Endometrial microvascular endothelial cells (primary cell): ENCODE measurements around the gene HOXA7. TPM values are rescaled to one million over a fixed set of nuclear protein-coding genes. Genes with fewer than 3 reads are reported as not detected.

Source experiments
- in situ Hi-C: cut with HindIII; loops from 2 replicates; pipeline ENCODE4 v1.10.0; 2017; ENCODE audit warnings: low sequenced_read_pairs, low pct_unique_long_range_greater_than_20kb; ENCODE audit errors: inconsistent ontology term
- total RNA-seq: library from RNA; depleted of rRNA; stranded (reverse); fragments of >200 nt; gene quantifications from one replicate; pipeline ENCODE4 v1.2.3, GENCODE V29; 2015; ENCODE audit errors: inconsistent ontology term

The HOXA7 gene
- total RNA-seq, 1 donor from 2014 or later, result 10.0 TPM

DNA sequence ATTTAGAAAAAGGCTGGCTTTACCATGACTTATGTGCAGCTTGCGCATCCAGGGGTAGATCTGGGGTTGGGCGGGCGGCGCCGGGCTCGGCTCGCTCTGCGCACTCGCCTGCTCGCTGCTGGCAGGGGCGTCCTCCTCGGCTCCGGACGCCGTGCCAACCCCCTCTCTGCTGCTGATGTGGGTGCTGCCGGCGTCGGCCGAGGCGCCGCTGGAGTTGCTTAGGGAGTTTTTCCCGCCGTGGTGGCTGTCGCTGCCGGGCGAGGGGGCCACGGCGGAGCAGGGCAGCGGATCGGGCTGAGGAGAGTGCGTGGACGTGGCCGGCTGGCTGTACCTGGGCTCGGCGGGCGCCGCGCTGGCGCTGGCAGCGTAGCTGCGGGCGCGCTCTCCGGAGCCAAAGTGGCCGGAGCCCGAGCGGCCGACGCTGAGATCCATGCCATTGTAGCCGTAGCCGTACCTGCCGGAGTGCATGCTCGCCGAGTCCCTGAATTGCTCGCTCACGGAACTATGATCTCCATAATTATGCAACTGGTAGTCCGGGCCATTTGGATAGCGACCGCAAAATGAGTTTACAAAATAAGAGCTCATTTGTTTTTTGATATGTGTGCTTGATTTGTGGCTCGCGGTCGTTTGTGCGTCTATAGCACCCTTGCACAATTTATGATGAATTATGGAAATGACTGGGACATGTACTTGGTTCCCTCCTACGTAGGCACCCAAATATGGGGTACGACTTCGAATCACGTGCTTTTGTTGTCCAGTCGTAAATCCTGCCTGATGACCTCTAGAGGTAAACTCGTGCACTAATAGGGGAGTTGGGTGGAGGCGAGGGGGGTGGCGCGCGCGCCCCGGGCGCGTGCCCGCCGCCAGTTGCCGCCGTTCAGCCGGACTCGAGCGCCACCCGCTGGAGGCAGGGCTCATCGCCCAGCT lies 13.2 kb downstream of the HOXA7 start, which contains the start of gene HOXA5:
TSS of gene HOXA5 (minus strand) at position 659 of the 927 bp plus-strand sequence. CDS start at position 585, 74 bp downstream.
- in situ Hi-C loops, result no loop called here

DNA sequence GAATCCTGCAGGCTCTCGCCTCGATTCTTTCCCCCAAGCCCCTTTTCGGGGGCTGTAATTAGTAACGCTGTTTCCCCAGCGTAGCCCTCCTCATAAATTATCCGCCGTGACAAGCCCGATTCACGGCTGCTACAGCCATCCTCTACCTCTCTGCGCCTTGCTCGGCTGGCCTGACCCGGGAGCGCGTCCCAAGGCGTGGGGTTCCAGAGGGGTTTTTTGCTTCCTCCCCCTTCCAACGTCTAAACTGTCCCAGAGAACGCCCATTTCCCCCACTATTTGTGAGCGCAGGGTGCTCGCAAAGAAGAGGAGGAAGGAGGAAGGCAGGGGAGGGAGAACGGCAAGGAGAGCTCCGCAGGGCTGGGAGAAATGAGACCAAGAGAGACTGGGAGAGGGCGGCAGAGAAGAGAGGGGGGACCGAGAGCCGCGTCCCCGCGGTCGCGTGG lies 13.9 kb downstream of the HOXA7 start:
- in situ Hi-C loops, result no loop called here

DNA sequence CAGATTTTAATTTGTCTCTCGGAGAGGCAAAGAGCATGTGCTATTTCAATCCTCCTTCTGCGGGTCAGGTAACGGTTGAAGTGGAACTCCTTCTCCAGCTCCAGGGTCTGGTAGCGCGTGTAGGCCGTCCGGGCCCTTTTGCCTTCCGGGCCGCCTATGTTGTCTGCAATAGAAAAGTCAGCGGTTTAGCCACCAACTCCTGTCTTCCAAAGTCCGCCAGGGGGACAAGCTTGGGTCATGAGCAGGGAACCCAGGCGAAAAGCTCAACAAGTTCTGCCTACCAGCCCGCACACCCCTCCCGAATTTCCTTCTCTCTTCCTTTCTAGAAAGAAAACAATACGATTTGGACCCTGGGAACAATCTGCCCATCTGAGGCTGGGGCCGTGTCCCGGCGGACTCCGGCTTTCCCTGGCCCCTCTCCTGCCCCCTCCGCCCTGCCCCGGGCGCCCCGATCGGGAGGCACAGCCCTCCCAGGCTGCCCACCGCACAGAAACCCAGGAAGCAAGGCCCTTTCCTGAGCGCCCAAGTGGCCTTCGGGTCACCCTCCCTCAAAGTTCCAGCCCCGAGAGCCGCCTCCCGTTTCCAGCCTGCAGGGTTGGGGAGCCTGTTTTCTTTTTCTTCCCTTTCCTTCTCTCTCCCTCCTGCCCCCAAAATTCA lies 14.4 kb downstream of the HOXA7 start:
- in situ Hi-C loops, result no loop called here

DNA sequence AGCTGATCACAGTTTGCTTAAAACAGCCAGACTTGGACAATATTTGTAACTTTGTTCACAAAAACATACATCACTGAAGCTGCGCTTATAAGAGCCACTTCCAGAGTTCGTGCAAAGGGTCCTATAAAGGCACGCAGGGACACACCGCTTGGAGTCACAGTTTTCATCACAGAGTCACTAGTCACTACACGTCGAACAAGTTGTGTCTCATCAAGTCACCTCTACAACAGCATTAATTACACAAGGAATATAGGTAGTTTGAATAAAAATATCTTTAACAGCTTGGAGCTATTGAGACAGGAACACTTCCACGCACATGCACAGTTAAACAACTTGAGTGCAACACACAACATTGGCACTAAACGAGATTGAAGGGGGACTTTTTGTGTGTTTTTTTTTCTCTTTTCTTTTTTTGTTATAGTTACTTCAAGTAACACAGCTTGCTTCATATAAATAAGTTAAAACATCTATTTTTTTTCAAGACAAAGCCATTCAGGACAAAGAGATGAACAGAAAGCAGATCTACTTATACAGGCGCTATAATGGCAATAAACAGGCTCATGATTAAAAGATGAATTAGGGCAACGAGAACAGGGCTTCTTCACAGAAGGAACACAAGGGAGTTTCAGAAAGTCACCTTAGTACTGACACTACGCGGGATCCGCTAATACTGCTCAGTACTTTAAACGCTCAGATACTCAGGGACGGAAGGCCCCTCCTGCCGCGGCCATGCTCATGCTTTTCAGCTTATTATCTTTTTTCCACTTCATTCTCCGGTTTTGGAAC lies 15.1 kb downstream of the HOXA7 start:
- in situ Hi-C loops, result no loop called here

DNA sequence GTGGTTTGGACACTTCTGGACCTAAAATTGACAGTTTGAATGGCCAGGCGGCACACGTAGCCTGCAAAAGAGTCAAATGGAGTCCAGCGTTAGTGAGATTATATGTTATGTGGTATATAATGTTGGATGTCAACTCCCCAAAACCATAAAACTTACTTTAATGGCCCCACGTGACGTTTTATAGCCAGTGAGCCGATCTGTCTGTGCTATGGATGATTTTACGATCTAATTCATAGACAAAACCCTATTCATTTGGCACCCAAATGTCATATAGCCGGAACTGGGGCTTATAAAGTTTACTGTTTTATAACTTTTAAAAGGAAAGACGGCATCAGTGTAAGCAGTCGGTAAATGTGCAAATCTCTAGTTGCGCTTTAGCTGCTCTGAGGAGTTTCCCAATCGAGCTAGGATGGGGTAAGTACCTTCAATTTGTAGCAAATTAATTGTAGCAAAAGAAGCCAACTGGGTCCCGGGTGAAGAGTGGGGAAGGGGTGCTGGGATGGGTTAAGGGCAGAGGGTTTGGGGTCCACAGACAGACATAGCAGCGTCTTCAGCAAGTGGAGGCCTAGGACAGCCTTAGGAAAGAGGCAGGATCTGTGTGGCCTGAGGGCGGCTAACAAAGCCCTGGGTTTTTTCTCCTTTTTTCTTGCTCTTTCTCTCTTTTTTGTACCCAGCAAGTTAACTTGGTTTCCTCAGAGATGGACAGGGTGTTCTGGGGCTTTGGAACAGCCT lies 16.2 kb downstream of the HOXA7 start:
- in situ Hi-C loops, result no loop called here

DNA sequence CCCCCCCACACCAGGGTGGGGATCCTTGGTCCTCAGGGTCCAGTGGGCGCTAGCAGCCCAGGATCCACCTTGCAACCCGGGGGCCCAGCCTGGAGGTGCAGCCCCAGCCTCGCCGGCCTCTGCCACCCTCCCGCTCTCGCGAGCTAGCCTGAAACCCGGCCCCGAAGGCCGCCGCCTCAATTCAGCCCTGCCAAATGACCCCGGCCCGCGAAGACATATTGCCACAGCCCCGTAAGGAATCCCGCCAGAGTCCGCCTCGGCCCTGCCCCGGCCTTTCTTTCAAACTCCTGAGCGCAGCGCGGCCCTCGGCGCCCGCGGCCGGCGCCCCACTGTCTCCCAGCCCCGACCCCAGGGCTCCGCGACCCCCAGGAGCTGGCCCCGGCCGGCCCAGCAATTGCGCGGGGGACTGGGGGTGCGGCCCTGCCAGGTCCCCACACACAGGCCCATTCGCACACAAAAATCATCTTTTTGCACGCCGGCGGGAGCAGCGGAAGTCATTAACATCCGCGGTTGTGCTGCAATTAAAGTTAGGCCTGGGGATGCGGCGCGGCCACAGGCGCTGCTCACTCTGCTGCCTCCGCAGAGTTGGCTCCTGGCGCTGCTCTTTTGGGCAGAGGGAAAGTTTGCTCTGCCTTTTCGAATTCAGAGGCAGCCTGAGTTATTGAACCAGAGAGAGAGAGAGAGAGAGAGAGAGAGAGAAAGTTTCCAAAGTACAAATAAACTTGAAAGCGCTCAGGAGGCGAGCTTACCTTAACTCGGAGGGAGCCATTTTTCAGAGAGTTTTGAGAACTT lies 16.9 kb downstream of the HOXA7 start:
- in situ Hi-C loops, result no loop called here

DNA sequence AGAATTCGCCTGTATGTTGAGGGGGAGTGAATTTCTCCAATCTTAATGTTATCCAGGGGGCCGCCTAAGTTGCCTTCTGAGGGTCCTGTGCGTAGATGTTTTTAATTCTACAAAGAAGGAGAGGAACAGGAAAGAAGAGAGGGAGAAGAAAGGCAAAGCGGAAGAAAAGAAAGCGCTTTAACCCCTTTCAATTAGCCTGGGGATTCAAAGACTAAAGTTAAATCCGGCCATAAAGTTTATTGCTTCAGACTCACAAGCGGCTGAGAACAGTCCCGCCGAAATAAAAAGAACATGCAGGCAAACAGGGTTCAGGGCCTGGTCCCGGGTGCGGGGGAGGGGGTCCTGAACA lies 17.5 kb downstream of the HOXA7 start:
- in situ Hi-C loops, result no loop called here

DNA sequence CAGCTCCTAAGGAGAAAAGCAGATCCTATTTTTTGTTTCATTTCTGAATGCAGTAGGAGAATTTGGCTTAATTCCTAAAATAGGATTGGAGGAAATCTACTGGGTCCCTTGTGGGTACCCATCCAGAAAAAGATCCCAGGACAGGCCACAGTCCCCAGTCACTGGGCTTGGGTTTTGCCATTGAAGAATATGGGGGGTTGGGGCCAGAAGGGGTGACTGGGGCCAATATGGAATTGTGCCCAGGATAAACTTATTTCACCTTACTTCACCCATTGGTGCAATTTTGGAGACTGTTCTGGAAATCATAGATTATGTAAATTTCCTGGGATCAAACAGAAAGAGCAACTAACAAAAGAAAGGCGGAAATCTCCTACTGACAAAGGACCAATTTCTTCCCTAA lies 18.0 kb downstream of the HOXA7 start:
- in situ Hi-C loops, result no loop called here

DNA sequence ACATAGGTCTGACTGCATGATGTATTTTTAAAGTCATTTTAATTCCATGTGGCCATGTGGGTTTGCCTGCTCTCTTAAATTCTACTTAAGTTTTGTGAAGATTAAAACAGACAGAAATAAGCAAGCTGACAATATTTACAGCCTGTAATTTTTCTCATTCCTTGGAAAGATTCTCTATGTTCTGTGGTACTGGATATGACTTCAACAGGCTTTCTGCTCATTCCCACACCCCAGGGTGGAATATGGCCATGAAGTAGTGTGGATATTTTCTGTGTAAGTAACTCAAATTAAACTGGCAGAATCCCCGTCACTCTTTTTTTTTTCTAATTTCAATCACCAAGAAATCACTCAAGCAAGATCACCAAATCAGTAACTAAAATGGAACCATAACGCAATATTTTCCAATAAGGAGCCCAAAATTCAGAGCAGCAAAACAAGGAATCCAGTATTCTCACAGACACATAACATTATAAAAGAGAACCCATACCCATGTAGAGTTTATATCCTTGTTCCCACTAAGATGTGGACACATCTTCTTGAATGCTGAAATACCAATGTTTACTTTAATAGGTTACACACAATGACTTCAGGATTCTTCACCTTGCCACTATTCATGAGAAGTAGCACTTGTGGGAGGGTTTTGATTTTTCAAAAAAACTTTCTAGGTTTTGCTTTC lies 18.7 kb downstream of the HOXA7 start:
- in situ Hi-C loops, result no loop called here

DNA sequence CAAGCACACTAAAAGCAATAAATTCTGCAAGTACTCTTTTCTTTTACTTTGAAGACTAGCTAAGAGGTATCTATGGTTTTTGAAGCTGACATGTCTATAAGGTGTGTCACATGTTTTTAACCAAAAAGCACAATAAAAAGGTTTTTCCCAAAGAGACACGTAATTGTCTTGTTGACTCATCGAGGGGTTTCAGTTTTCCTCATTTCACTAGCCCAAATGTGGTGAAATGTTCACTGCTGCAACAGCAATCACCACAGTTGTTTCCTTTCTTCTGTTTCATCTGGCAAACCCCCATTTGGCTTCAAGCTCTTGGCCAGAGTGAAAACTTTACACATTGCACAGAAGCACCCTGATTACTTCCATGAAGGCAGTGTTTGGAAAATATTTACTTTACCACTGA lies 22.1 kb downstream of the HOXA7 start:
- in situ Hi-C loops, result no loop called here

DNA sequence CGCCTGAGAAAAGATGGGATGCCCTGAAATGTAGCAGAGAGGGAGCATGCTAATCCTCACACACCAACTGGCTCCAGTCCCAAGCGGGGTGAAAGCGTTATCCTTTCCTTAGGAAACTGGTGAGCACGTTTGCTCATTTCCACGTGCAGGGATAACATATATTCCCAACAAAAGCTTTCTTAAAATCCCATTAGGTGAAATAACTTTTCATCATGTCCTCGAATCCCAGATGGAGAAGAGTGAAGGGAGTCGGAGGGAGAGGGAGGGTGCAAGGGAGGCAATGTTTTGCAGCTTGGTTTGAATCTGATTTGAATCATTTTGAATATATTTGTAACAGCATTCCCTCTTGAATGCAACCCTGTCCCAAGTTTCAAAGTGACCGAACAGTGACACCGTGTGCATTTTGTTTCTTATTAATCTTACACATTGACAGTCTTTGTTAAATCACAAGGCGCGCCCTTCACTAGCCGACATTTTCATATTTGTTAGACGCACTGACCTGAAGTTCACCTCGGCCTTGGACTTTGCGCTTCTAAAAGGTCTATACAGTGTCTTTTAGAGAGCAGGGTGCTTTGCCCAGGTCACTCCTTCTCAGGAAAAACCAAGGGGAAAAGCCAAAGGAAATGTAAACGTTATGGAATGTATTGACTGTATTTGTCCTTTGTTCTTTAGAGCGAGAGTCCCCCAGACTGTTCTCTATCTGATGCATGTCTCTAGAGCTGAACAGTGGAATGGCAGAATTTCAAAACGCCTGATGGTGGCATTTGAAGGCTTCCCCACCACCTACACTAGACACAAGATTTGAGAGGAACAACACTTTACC lies 22.9 kb downstream of the HOXA7 start:
- in situ Hi-C loops, result no loop called here

DNA sequence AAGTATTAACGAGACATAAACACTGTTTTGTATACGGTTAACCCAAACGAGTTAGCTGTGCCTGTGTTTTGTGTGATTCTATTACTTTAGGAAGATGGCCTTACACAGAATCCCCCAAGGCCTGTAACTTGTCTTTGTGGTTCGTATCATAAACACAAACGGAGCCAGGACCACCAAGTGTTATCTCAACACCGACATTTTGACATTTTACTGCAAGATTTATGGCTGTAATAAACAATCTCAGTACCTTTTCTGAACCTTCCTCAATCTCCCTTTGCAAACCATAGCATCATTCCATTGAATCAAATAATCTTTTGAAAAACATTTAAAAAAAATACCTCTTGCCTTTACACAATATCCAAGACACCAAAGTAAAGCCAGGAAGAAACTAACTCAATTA lies 23.5 kb downstream of the HOXA7 start:
- in situ Hi-C loops, result no loop called here

DNA sequence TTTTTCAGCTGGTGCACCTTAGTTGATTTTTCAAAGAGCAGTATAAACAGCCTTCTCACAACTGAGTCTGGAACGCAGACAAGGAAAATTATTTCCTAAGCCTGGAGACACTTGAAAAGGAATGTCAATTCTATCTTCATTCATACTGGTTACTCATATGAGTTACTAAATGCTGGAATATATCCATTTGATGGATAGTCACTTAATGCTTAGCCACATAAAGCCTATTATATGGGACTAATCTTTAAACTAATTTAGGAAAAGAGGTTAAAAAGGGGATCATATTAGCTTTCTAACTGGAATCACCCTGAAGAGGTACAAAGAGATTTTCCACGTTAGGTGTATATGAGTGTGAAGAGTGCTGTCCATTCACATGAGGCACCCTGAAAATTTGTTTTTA lies 24.3 kb downstream of the HOXA7 start:
- in situ Hi-C loops, result no loop called here

DNA sequence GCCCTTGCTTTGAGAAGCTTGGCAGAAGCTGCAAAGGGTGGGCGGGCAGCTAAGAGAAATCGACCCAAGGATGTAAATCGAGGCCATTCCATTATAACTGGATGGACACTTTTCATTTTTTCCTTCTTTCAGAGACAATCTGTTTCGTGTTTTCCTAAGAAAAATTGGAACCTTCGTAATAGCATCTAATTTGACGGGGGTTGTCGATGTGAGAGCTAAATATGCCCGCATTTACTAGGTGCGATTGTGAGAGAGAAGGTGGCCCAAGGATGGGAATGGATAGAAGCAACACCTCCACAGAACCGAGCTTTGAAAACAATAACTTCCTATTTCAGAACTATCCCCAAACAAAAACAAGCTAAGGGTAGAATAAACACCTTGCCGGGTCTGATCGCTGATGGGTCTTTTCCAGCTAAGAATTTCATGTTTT lies 25.1 kb downstream of the HOXA7 start:
- in situ Hi-C loops, result no loop called here

DNA sequence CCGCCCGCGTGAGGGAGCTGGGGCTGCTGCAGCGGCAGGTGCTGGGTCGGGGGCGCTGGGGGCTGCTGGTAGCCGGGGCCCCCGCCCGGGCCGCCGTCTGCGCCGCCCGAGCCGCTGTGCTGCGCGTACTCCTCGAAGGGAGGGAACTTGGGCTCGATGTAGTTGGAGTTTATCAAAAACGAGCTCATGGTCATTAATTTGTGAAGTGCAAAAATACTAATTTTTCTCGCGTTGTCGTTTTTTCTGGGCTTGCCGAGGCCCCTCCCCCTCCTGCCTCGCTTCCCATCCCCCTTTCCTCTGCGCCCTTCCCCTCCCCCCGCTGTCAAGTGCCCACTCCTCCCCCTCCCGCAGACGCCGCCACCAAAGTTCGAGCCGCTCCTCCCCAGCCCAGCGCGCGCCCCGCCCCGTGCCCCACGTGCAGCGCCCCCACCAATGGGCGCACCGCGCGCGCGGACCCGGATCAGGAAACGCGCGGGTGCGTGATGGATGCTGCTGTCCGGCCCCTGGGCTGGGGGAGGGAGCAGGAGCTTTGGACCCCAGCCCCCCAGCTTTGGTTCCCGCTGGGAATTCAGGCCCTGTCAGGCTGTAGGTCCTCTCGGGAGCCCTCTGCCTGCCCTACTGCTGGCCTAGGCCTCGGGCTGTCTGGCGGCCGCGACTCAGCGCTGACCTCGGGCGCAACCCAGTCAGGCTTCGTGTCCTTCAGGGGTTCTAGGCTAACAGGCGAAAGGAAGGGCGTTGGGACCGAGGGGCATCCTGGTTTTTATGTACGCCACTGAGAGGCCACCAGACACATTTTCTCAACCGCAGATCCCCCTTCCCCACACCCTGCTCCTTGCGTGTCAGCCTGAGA lies 25.7 kb downstream of the HOXA7 start, which contains the start of gene HOXA4:
TSS of gene HOXA4 (minus strand) at position 218 of the 850 bp plus-strand sequence. CDS start at position 194, 24 bp downstream.
- in situ Hi-C loops, result no loop called here
